ENCODE measurements around the gene CHST6.
"Not testable (repeated sequence)": the region's sequence is repeated elsewhere in the genome, so short reads cannot be mapped to it uniquely, and the experiment has no call there.

CHST6 gene

GRCh38 chr16:75495076-75495674, at the start of gene CHST6:
Gene CHST6, minus strand, starts transcription at chr16:75495441. Its CDS starts 15,613 bp downstream, at chr16:75479828.
- CTCF ChIA-PET, result interaction anchor here (0.9 to 2.2 kb wide), 5 partner anchors 9 to 23 kb away, joined by 3 to 15 read pairs (median 3); no protein-coding TSS in a partner anchor
- no peak for TF ChIP-seq CTCF (IDR thresholded peaks at IDR 0.05; ENCODE audit: insufficient read depth, low read length, missing control alignments)
- DNase-seq (ENCODE audit: low read depth, low spot score), result no peak
- POLR2A ChIA-PET, result no interaction called here
- peak within 1 kb of the TSS; percentile 40 for H3K4me3 ChIP-seq (ENCODE audit: low read depth, low read length)

- POLR2A ChIA-PET, result not testable (repeated sequence)
- CTCF ChIA-PET, result interaction anchor here (1.5 kb wide), 1 partner anchor 25 kb away, joined by 4 read pairs; no protein-coding TSS in a partner anchor
These were observed 47.2 kb upstream of the CHST6 start for GRCh38 chr16:75542462-75542861.

GRCh38 chr16:75541236-75541635, 46.0 kb upstream of the CHST6 start:
- TF ChIP-seq CTCF (IDR thresholded peaks at IDR 0.05; ENCODE audit: insufficient read depth, low read length, missing control alignments), result no peak
- no peak overlapping the region for H3K4me3 ChIP-seq (ENCODE audit: low read depth, low read length)
- ChIA-PET CTCF (interaction anchor here (1.0 to 2.1 kb wide), 4 partner anchors 9 to 223 kb away, joined by 3 to 15 read pairs (median 6); no protein-coding TSS in a partner anchor), POLR2A (no interaction called here)
- no peak for DNase-seq (ENCODE audit: low read depth, low spot score)

More at GRCh38 chr16:75542462-75542861, 47.2 kb upstream of the CHST6 start:
- not testable (repeated sequence) for H3K4me3 ChIP-seq (ENCODE audit: low read depth, low read length); DNase-seq (ENCODE audit: low read depth, low spot score)

- DNase-seq (ENCODE audit: low read depth, low spot score); POLR2A ChIA-PET; H3K4me3 ChIP-seq (ENCODE audit: low read depth, low read length): not testable (repeated sequence)
- CTCF ChIA-PET, result interaction anchor here (2.2 kb wide), 1 partner anchor 22 kb away, joined by 17 read pairs; no protein-coding TSS in a partner anchor
These were observed 43.8 kb upstream of the CHST6 start for GRCh38 chr16:75538882-75539565.

- no peak for DNase-seq (ENCODE audit: low read depth, low spot score)
- no peak for TF ChIP-seq CTCF (IDR thresholded peaks at IDR 0.05; ENCODE audit: insufficient read depth, low read length, missing control alignments)
- H3K4me3 ChIP-seq (ENCODE audit: low read depth, low read length), result no peak overlapping the region
- POLR2A ChIA-PET, result no interaction called here
- CTCF ChIA-PET, result interaction anchor here (2.2 kb wide), 1 partner anchor 20 kb away, joined by 17 read pairs; no protein-coding TSS in a partner anchor
These were observed 42.5 kb upstream of the CHST6 start for GRCh38 chr16:75537776-75538175.

DNA sequence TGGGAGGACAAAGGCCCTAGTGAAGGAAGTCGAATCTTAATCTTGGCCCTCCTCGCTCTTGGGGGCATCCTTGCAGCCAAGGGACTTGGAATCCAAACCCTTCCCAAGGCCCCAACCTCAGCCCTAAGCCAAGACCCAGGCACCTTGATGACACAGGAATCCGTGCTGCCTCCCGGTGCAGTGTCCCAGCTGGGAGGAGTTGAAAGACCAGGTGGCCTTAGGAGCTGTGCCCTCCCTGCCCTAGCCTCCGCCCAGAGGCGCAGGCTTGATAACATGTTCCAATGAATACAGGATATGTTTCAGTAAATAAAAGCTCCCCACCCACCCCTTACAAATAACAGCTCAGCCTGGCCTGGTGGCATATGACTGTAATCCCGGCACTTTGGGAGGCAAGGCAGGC, 40.7 kb upstream of the CHST6 start, which contains the start of gene CHST5:
Gene CHST5 (minus strand): TSS at position 208 of the 400 bp plus-strand sequence. CDS start 5,724 bp downstream, outside the sequence.
- ChIA-PET CTCF (interaction anchor here (1.0 to 3.1 kb wide), 2 partner anchors 18 to 64 kb away, joined by 3 to 22 read pairs; no protein-coding TSS in a partner anchor), POLR2A (interaction anchor here (0.6 to 1.3 kb wide), 2 partner anchors 8 to 19 kb away, joined by 3 to 4 read pairs; no protein-coding TSS in a partner anchor)
- H3K4me3 ChIP-seq (ENCODE audit: low read depth, low read length), result no peak within 1 kb of the TSS
- TF ChIP-seq CTCF (IDR thresholded peaks at IDR 0.05; ENCODE audit: insufficient read depth, low read length, missing control alignments), result no peak
- DNase-seq (ENCODE audit: low read depth, low spot score), result no peak

GRCh38 chr16:75535211-75535843, 40.1 kb upstream of the CHST6 start:
- ChIA-PET CTCF (interaction anchor here (0.6 to 3.1 kb wide), 3 partner anchors 16 to 63 kb away, joined by 3 to 22 read pairs (median 5); no protein-coding TSS in a partner anchor), POLR2A (interaction anchor here (0.6 kb wide), 1 partner anchor 8 kb away, joined by 3 read pairs; no protein-coding TSS in a partner anchor)
- DNase-seq (ENCODE audit: low read depth, low spot score), result no peak
- TF ChIP-seq CTCF (IDR thresholded peaks at IDR 0.05; ENCODE audit: insufficient read depth, low read length, missing control alignments), result no peak
- no peak overlapping the region for H3K4me3 ChIP-seq (ENCODE audit: low read depth, low read length)
